GM12878 (cell line): Measurements from ENCODE around the gene RHEBL1.

Experiments
- CTCF ChIP-seq, 3 experiments: IDR thresholded peaks in 2 of 3; conservative IDR thresholded peaks in 1 of 3; 2 replicates each; pipeline ENCODE4 v1.5.1; 2011; ENCODE audit warnings: low read depth in 3 of 3, low read length in 3 of 3, mild to moderate bottlenecking in 3 of 3, control low read depth in 2 of 3, moderate library complexity in 2 of 3, inconsistent platforms in 1 of 3, mixed read lengths in 1 of 3; ENCODE audit not compliant: control insufficient read depth in 2 of 3, insufficient read depth in 1 of 3; ENCODE audit errors: extremely low read depth in 1 of 3
- FOXM1 ChIP-seq: IDR thresholded peaks from 2 replicates; pipeline ENCODE4 v1.6.1; 2012; ENCODE audit warnings: low read depth, mild to moderate bottlenecking, inconsistent platforms, low read length, moderate library complexity
- HCFC1 ChIP-seq: fragments of 150-350 bp; IDR thresholded peaks from 2 replicates; pipeline ENCODE4 v1.6.1; 2014; ENCODE audit warnings: low read length
- IRF3 ChIP-seq: fragments of 450-650 bp; IDR thresholded peaks from 2 replicates; pipeline ENCODE4 v1.6.1; 2014; ENCODE audit warnings: mild to moderate bottlenecking
- PKNOX1 ChIP-seq: fragments of 450-650 bp; IDR thresholded peaks from 2 replicates; pipeline ENCODE4 v1.6.1; 2016; ENCODE audit warnings: mild to moderate bottlenecking
- POLR2A ChIP-seq: IDR thresholded peaks from 2 replicates; pipeline ENCODE4 v1.6.1; 2011; ENCODE audit warnings: low read depth, mild to moderate bottlenecking, low read length
- POLR2AphosphoS5 ChIP-seq: IDR thresholded peaks from 2 replicates; pipeline ENCODE4 v1.6.1; 2011; ENCODE audit warnings: mild to moderate bottlenecking, low read length, inconsistent platforms
- REST ChIP-seq: IDR thresholded peaks from 2 replicates; pipeline ENCODE4 v1.6.1; 2012; ENCODE audit warnings: mild to moderate bottlenecking, low read depth, low read length
- SP1 ChIP-seq: IDR thresholded peaks from one replicate; pipeline ENCODE4 v1.6.1; 2011; ENCODE audit warnings: low read depth, low read length
- TAF1 ChIP-seq: IDR thresholded peaks from 2 replicates; pipeline ENCODE4 v1.6.1; 2011; ENCODE audit warnings: mild to moderate bottlenecking, low read depth, low read length, borderline replicate concordance
- ZNF384 ChIP-seq: IDR thresholded peaks from 2 replicates; pipeline ENCODE4 v1.6.1; 2012; ENCODE audit warnings: low read depth, mild to moderate bottlenecking, low read length, improper control_type of control experiment, borderline replicate concordance
- ZSCAN29 ChIP-seq: fragments of 450-650 bp; IDR thresholded peaks from 2 replicates; pipeline ENCODE4 v1.6.1; 2017; ENCODE audit warnings: mild to moderate bottlenecking, moderate library complexity
- ZZZ3 ChIP-seq: IDR thresholded peaks from 2 replicates; pipeline ENCODE4 v1.6.1; 2011; ENCODE audit warnings: low read depth; ENCODE audit not compliant: control insufficient read depth, insufficient read length

- no peak for TF ChIP-seq ZSCAN29
- TF ChIP-seq REST: no peak
- no peak for TF ChIP-seq PKNOX1
- TF ChIP-seq CTCF (IDR thresholded peaks at IDR 0.05 in 2 of 3, conservative IDR thresholded peaks at IDR 0.05 in 1 of 3; ENCODE audit: control insufficient read depth in 2 of 3, extremely low read depth in 1 of 3, insufficient read depth in 1 of 3, low read depth in 3 of 3, low read length in 3 of 3): no peak
- TF ChIP-seq FOXM1: no peak
- TF ChIP-seq POLR2AphosphoS5: no peak
- TF ChIP-seq HCFC1: no peak
- no peak for TF ChIP-seq SP1
- TF ChIP-seq ZZZ3: no peak
- no peak for TF ChIP-seq POLR2A
- no peak for TF ChIP-seq IRF3
- no peak for TF ChIP-seq ZNF384
- no peak for TF ChIP-seq TAF1
Measured at GRCh38 chr12:49044660-49045059, 25.1 kb downstream of the RHEBL1 start.
